ENCODE measurements around the gene FLVCR2. TPM values are rescaled to one million over a fixed set of nuclear protein-coding genes. Genes with fewer than 3 reads are reported as not detected.
A peak's percentile ranks its signal among the peaks of the same experiment; 100 is the strongest.

Gene FLVCR2
- total and polyA plus RNA-seq, 2 experiments from 2014 or later: 1.4 to 3.1 TPM

GRCh38 chr14:75545907-75546306, 32.5 kb upstream of the FLVCR2 start:
- DNase-seq (ENCODE audit: low spot score): no peak
- no peak overlapping the region for H3K4me2 ChIP-seq
- H3K27me3 ChIP-seq (ENCODE audit: insufficient read depth): no peaks in the 10 kb centered on the region
- no peaks in the 10 kb centered on the region for H3K36me3 ChIP-seq (ENCODE audit: insufficient read depth)
- no peak for ATAC-seq
- H3K4me3 ChIP-seq: no peak overlapping the region
- no peaks in the 10 kb centered on the region for H3F3A ChIP-seq (replicated peaks; ENCODE audit: low read depth)
- H3K4me1 Mint-ChIP-seq: 0 out of 3 replicates have a peak, but pooled peaks cover 6% of the 10 kb centered on the region
- H3K27ac ChIP-seq (ENCODE audit: low read depth): no peak overlapping the region
- no peak overlapping the region for H3K4me3 Mint-ChIP-seq
- no peaks in the 10 kb centered on the region for H4K20me1 ChIP-seq (replicated peaks; ENCODE audit: insufficient read depth)
- H2AFZ ChIP-seq: 0 out of 2 replicates have a peak overlapping the region, but pooled peaks have one; percentile 43
- H3K4me1 ChIP-seq (ENCODE audit: insufficient read depth): no peaks in the 10 kb centered on the region
- TF ChIP-seq POLR2AphosphoS5 (IDR thresholded peaks at IDR 0.05; ENCODE audit: low read depth) (no peak), ZNF462 (CRISPR knock-in tag; IDR thresholded peaks at IDR 0.05) (no peak), NANOG (IDR thresholded peaks at IDR 0.05; ENCODE audit: borderline replicate concordance) (no peak), CTCF (conservative IDR thresholded peaks at IDR 0.05; ENCODE audit: low read depth in 2 of 2) (no peak), STAT1 (IDR thresholded peaks at IDR 0.05; ENCODE audit: unreplicated experiment) (no peak)
- no peaks in the 10 kb centered on the region for H3K79me2 ChIP-seq (replicated peaks; ENCODE audit: insufficient read depth)
- peaks cover 5% of the 10 kb centered on the region for H3K27me3 Mint-ChIP-seq (ENCODE audit: insufficient read depth, low read depth, poor library complexity)
- no peaks in the 10 kb centered on the region for H3K9me3 Mint-ChIP-seq
- no peaks in the 10 kb centered on the region for H3K36me3 Mint-ChIP-seq (ENCODE audit: low read depth)
- peaks cover 6% of the 10 kb centered on the region for H3K9me2 ChIP-seq (ENCODE audit: insufficient read depth)
- no peak overlapping the region for H3K27ac Mint-ChIP-seq
